ENCODE results near the gene NLRP6. TPM values are rescaled to one million over a fixed set of nuclear protein-coding genes. Genes with fewer than 3 reads are reported as not detected.

Gene NLRP6
- total RNA-seq, 4 donors from 2014 or later, result 0.15 to 1.3 (median 0.64) TPM

DNA sequence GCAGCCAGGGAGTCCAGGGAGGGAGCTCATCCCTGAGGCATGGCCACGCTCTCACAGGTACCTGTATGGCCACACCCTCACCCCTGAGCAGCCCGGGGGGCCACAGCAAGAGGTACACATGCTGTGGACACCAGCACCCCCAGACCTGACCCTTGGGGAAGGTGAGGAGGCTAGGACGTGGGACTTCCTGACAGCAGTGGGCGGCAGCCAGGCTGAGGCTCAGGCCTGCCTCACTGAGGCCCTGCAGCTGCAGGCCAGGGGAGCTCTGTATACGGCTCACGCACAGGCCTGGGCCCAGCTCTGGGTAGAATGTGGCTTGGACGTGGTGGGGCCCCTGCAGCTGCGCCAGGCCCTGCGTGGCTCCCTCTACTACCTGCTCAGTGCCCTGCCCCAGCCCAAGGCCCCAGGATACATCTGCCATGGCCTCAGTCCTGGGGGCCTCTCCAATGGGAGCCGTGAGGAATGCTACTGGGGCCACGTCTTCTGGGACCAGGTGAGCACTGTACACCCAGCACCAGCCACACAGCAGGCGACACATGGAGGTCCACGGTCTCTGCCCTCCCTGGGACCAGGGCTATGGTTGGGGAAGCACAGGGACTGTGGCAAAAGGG lies 12.5 kb downstream of the NLRP6 start:
- TF ChIP-seq, protein P1, sequence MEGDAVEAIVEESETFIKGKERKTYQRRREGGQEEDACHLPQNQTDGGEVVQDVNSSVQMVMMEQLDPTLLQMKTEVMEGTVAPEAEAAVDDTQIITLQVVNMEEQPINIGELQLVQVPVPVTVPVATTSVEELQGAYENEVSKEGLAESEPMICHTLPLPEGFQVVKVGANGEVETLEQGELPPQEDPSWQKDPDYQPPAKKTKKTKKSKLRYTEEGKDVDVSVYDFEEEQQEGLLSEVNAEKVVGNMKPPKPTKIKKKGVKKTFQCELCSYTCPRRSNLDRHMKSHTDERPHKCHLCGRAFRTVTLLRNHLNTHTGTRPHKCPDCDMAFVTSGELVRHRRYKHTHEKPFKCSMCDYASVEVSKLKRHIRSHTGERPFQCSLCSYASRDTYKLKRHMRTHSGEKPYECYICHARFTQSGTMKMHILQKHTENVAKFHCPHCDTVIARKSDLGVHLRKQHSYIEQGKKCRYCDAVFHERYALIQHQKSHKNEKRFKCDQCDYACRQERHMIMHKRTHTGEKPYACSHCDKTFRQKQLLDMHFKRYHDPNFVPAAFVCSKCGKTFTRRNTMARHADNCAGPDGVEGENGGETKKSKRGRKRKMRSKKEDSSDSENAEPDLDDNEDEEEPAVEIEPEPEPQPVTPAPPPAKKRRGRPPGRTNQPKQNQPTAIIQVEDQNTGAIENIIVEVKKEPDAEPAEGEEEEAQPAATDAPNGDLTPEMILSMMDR (IDR thresholded peaks at IDR 0.05), result no peak
- TF ChIP-seq POLR2AphosphoS5 (IDR thresholded peaks at IDR 0.05), result no peak
- no peak for TF ChIP-seq EP300 (IDR thresholded peaks at IDR 0.05)
- no peak for TF ChIP-seq POLR2A (IDR thresholded peaks at IDR 0.05)
- Histone ChIP-seq H3K27me3 (peaks cover 12% of the 10 kb centered on the region), H3K9me3 (no peaks in the 10 kb centered on the region), H3K4me1 (peaks cover 24% of the 10 kb centered on the region), H3K36me3 (peaks cover 7% of the 10 kb centered on the region), H3K27ac (no peak overlapping the region), H3K4me3 (no peak overlapping the region)
- DNase-seq (ENCODE audit: low spot score in 2 of 2), result peak; percentile 61 to 76
- WGBS, result 91% methylated on average over 5 of the region's 13 CpGs

DNA sequence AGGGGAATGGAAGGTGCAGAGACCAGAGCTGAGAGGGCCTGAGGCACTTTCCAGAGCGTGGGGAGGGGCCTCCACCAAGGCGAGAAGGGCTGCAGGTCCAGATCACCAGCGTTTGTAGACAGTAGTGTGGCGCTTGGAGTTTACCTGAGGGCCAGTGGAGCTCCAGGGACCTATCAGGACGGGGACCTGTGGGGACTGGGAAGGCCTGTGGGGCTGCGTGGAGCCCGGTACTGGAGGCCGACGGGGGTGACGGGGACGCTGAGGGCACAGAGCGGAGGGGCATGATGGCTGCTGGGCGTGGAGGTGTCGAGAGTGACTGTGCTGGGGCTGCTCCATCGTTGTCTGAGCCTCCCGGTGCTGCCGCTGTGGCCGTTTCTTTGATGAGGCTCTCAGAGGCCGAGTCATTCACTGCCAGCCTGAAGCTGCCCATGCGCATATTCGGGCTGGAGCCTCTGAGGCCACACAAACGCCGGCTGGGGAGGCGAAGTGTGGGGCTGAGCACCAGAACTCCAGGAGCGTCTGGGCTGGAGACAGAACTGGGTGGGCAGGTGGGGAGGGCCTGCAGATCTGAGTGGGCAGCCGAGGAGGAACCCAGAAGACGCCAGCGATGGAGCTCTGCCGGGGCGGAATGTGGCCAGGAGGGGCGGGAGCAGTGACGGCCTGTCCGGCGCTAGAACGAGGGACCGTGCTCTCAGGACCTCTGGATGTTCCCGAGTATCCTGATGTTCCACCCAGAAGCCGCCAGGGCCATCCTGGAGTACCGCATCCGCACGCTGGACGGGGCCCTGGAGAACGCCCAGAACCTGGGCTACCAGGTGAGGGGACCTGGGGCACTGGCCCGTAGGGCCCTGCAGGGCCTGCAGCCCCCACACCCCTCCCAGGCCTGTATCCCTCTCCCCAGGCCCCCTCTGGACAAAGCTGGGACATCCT lies 13.3 kb downstream of the NLRP6 start:
- Histone ChIP-seq H3K27ac (no peak overlapping the region), H3K9me3 (no peaks in the 10 kb centered on the region), H3K27me3 (peaks cover 5% of the 10 kb centered on the region), H3K4me1 (peaks cover 24% of the 10 kb centered on the region), H3K4me3 (no peak overlapping the region), H3K36me3 (peaks cover 7% of the 10 kb centered on the region)
- TF ChIP-seq POLR2A (IDR thresholded peaks at IDR 0.05), result no peak
- no peak for TF ChIP-seq EP300 (IDR thresholded peaks at IDR 0.05)
- TF ChIP-seq, protein P1 (IDR thresholded peaks at IDR 0.05), result no peak
- TF ChIP-seq POLR2AphosphoS5 (IDR thresholded peaks at IDR 0.05), result no peak
- 91% methylated on average over 43 of the region's 44 CpGs for WGBS
- peak; percentile 63 to 68 for DNase-seq (ENCODE audit: low spot score in 2 of 2)

DNA sequence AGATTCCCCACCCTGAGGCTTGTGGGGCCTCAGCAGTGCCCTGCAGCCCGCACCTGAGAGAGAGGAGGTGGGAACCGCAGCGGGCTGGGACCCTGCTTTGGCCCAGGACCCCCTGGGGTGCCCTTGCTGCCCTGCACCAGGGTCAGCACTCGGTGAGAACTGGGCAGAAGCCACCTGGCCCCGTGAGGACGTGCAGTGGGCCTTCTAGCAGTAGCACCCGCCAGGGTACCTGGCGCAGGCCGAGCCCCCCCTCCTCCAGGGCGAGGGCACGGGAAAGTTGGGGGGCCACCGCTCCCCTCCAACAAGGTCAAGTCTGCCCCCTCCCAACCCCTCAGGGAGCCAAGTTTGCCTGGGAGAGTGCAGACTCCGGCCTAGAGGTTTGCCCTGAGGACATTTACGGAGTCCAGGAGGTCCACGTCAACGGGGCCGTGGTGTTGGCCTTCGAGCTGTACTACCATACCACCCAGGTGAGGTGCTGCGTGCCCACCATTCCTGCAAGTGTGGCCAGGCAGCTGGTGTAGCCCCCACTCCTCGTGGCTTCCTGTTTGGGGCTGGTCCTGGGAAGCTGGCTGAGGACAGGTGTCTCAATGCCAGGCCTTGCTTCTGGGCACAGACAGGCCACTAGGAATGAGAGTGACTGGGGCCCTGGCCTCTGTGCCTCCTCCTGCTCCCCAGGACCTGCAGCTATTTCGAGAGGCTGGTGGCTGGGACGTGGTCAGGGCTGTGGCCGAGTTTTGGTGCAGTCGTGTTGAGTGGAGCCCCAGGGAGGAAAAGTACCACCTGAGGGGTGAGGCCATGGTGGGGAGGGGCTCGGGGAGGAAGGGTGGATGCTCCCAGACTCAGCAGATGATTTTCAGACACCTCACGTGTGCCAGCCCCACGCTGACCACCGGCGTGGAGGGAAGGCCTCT lies 14.3 kb downstream of the NLRP6 start:
- H3K36me3 ChIP-seq, result peaks cover 7% of the 10 kb centered on the region
- no peak for TF ChIP-seq POLR2A (IDR thresholded peaks at IDR 0.05)
- no peak for TF ChIP-seq POLR2AphosphoS5 (IDR thresholded peaks at IDR 0.05)
- no peak for TF ChIP-seq EP300 (IDR thresholded peaks at IDR 0.05)
- TF ChIP-seq, protein P1 (IDR thresholded peaks at IDR 0.05), result no peak
- no peaks in the 10 kb centered on the region for H3K9me3 ChIP-seq
- no peak overlapping the region for H3K27ac ChIP-seq
- DNase-seq (ENCODE audit: low spot score in 2 of 2), result peak in 1 of 2 donors; percentile 62
- H3K27me3 ChIP-seq, result peaks cover 5% of the 10 kb centered on the region
- H3K4me1 ChIP-seq, result peaks cover 26% of the 10 kb centered on the region
- no peak overlapping the region for H3K4me3 ChIP-seq
- WGBS, result 89% methylated on average over 7 of the region's 29 CpGs

DNA sequence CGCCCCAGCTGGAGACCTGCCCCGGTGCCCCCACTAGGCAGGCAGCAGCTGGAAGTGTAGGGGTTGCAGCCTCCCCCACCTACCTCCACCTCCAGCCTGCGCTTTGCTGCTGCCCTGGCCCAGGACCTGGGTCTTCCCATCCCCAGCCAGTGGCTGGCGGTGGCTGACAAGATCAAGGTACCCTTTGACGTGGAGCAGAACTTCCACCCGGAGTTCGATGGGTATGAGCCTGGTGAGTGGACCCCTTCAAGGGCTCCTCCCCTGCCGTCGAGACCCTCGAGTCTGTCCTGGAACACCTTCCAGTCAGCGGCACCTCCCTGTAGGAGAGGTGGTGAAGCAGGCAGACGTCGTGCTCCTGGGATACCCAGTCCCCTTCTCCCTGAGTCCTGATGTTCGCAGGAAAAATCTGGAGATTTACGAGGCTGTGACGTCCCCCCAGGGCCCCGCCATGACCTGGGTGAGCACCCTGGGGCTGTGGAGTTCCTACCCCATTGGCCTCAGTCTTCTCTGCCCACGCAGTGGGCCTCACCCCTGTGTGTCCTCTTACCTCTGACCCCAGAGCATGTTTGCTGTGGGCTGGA lies 15.2 kb downstream of the NLRP6 start:
- TF ChIP-seq, protein P1 (IDR thresholded peaks at IDR 0.05), result no peak
- TF ChIP-seq EP300 (IDR thresholded peaks at IDR 0.05) (no peak), POLR2A (IDR thresholded peaks at IDR 0.05) (no peak), POLR2AphosphoS5 (IDR thresholded peaks at IDR 0.05) (no peak)
- no peaks in the 10 kb centered on the region for H3K27me3 ChIP-seq
- no peak overlapping the region for H3K4me3 ChIP-seq
- peaks cover 27% of the 10 kb centered on the region for H3K4me1 ChIP-seq
- no peak for DNase-seq (ENCODE audit: low spot score in 2 of 2)
- peaks cover 7% of the 10 kb centered on the region for H3K36me3 ChIP-seq
- H3K9me3 ChIP-seq, result no peaks in the 10 kb centered on the region
- H3K27ac ChIP-seq, result no peak overlapping the region
- 87% methylated on average over 10 of the region's 18 CpGs for WGBS

Data from suprapubic skin (tissue), 4 donors.